Loucy (cell line): ENCODE results near the gene COMMD7.
"Not testable (repeated sequence)": the region's sequence is repeated elsewhere in the genome, so short reads cannot be mapped to it uniquely, and the experiment has no call there.

Experiments
- H2AFZ ChIP-seq: fragments of 200-600 bp; sonication (generic); 2 replicates; pipeline ENCODE4 v1.6.0; 2016; ENCODE audit warnings: antibody characterized with exemption, mild to moderate bottlenecking, low read length, moderate library complexity
- H3F3A ChIP-seq: fragments of 200-600 bp; 2 replicates; pipeline ENCODE4 v1.6.0; 2016; ENCODE audit warnings: antibody characterized with exemption, low read depth, mild to moderate bottlenecking
- H3K27me3 ChIP-seq: fragments of 200-600 bp; sonication (generic); 2 replicates; pipeline ENCODE4 v1.6.1; 2014; ENCODE audit warnings: low read length, mild to moderate bottlenecking; ENCODE audit not compliant: insufficient read depth, poor library complexity, severe bottlenecking
- H3K36me3 ChIP-seq: fragments of 200-600 bp; sonication (generic); 2 replicates; pipeline ENCODE4 v1.6.1; 2016; ENCODE audit warnings: low read length; ENCODE audit not compliant: insufficient read depth
- H3K4me1 ChIP-seq: fragments of 200-600 bp; sonication (generic); 2 replicates; pipeline ENCODE4 v1.5.1; 2014; ENCODE audit warnings: low read length, mild to moderate bottlenecking; ENCODE audit not compliant: insufficient read depth, poor library complexity, severe bottlenecking
- H3K4me2 ChIP-seq: fragments of 200-600 bp; sonication (generic); 2 replicates; pipeline ENCODE4 v1.6.0; 2014; ENCODE audit warnings: antibody characterized with exemption, low read length, low read depth, mild to moderate bottlenecking; ENCODE audit not compliant: poor library complexity, severe bottlenecking
- H3K4me3 ChIP-seq: fragments of 200-600 bp; sonication (generic); 2 replicates; pipeline ENCODE4 v1.5.1; 2014; ENCODE audit warnings: low read length, mild to moderate bottlenecking, mixed read lengths; ENCODE audit not compliant: poor library complexity, severe bottlenecking
- H3K79me2 ChIP-seq: fragments of 200-600 bp; sonication (generic); 2 replicates; pipeline ENCODE4 v1.6.1; 2014; ENCODE audit warnings: low read length; ENCODE audit not compliant: insufficient read depth
- H3K9ac ChIP-seq: fragments of 200-600 bp; sonication (generic); 2 replicates; pipeline ENCODE4 v1.6.0; 2014; ENCODE audit warnings: mild to moderate bottlenecking, low read depth, low read length, moderate library complexity; ENCODE audit not compliant: poor library complexity, severe bottlenecking
- H3K9me2 ChIP-seq: fragments of 200-600 bp; sonication (generic); replicated peaks from 2 replicates; pipeline ENCODE4 v1.6.1; 2016; ENCODE audit warnings: low read depth, low read length, mixed read lengths
- H3K9me3 ChIP-seq: fragments of 200-600 bp; sonication (generic); 2 replicates; pipeline ENCODE4 v1.6.1; 2014; ENCODE audit warnings: mild to moderate bottlenecking, antibody characterized with exemption, low read length, low read depth; ENCODE audit not compliant: insufficient read depth
- H4K20me1 ChIP-seq: fragments of 200-600 bp; sonication (generic); 2 replicates; pipeline ENCODE4 v1.6.0; 2014; ENCODE audit warnings: antibody characterized with exemption, low read length, mild to moderate bottlenecking; ENCODE audit not compliant: insufficient read depth, poor library complexity, severe bottlenecking
- CTCF ChIP-seq: fragments of 200-600 bp; sonication (generic); conservative IDR thresholded peaks from 2 replicates; pipeline ENCODE4 v1.5.1; 2014; ENCODE audit warnings: mild to moderate bottlenecking, antibody characterized with exemption, low read length
- EZH2phosphoT487 ChIP-seq: fragments of 200-600 bp; IDR thresholded peaks from 2 replicates; pipeline ENCODE4 v1.6.1; 2018; ENCODE audit warnings: antibody characterized with exemption, mild to moderate bottlenecking, moderate library complexity, borderline replicate concordance

Gene COMMD7

GRCh38 chr20:32709632-32710121 is 33.6 kb downstream of the COMMD7 start:
- peaks cover 19% of the 10 kb centered on the region for H3K79me2 ChIP-seq
- no peaks in the 10 kb centered on the region for H3K27me3 ChIP-seq
- no peaks in the 10 kb centered on the region for H3K9me3 ChIP-seq
- H3F3A ChIP-seq = no peaks in the 10 kb centered on the region
- no peak overlapping the region for H3K4me2 ChIP-seq
- H3K9ac ChIP-seq = peak overlapping the region; percentile 22
- peaks cover 20% of the 10 kb centered on the region for H3K4me1 ChIP-seq
- no peak for TF ChIP-seq CTCF
- TF ChIP-seq EZH2phosphoT487 = no peak
- H3K4me3 ChIP-seq = no peak overlapping the region
- H3K9me2 ChIP-seq = no peaks in the 10 kb centered on the region
- no peaks in the 10 kb centered on the region for H4K20me1 ChIP-seq
- no peak overlapping the region for H2AFZ ChIP-seq
- H3K36me3 ChIP-seq = peaks cover 32% of the 10 kb centered on the region; the same call in 1 of the 2 replicates

- H3K4me3 ChIP-seq, H3K27me3 ChIP-seq, H3K9me2 ChIP-seq, H2AFZ ChIP-seq, H3K9me3 ChIP-seq, H3K9ac ChIP-seq, H3F3A ChIP-seq, H4K20me1 ChIP-seq, H3K4me2 ChIP-seq: not testable (repeated sequence)
- Histone ChIP-seq H3K4me1 (peaks cover 20% of the 10 kb centered on the region), H3K79me2 (peaks cover 19% of the 10 kb centered on the region), H3K36me3 (peaks cover 34% of the 10 kb centered on the region; the same call in 1 of the 2 replicates)
Observed at GRCh38 chr20:32709029-32709631, 34.1 kb downstream of the COMMD7 start.

- no peaks in the 10 kb centered on the region for H3F3A ChIP-seq
- H2AFZ ChIP-seq = no peak overlapping the region
- peaks cover 16% of the 10 kb centered on the region for H3K79me2 ChIP-seq
- H3K9me3 ChIP-seq = no peaks in the 10 kb centered on the region
- no peak overlapping the region for H3K4me3 ChIP-seq
- H3K4me1 ChIP-seq = peaks cover 20% of the 10 kb centered on the region
- H3K36me3 ChIP-seq = peaks cover 35% of the 10 kb centered on the region; the same call in 1 of the 2 replicates
- H4K20me1 ChIP-seq = no peaks in the 10 kb centered on the region
- no peaks in the 10 kb centered on the region for H3K9me2 ChIP-seq
- H3K9ac ChIP-seq = peak overlapping the region; percentile 13
- H3K4me2 ChIP-seq = no peak overlapping the region
- no peaks in the 10 kb centered on the region for H3K27me3 ChIP-seq
- no peak for TF ChIP-seq EZH2phosphoT487
- TF ChIP-seq CTCF = no peak
Observed at GRCh38 chr20:32707691-32708581, 35.3 kb downstream of the COMMD7 start.
